Astrocyte of the cerebellum (primary cell): ENCODE measurements around the gene DENR.
"Not testable (repeated sequence)": the region's sequence is repeated elsewhere in the genome, so short reads cannot be mapped to it uniquely, and the experiment has no call there.

Experiments used
- DNase-seq: peaks from one replicate; pipeline ENCODE4 v3.0.0-alpha.2; 2011; ENCODE audit warnings: low read depth
- H3K4me3 ChIP-seq: 2 replicates; pipeline ENCODE4 v1.5.1; 2011; ENCODE audit warnings: mild to moderate bottlenecking, low read depth, low read length, moderate library complexity
- in situ Hi-C: cut with HindIII; loops from 2 replicates; pipeline ENCODE4 v1.10.0; 2017; ENCODE audit warnings: low sequenced_read_pairs
- TF ChIP-seq, protein P1 (sequence below): IDR thresholded peaks from 2 replicates; pipeline ENCODE4 v1.5.1; 2012; ENCODE audit warnings: low read length, low read depth, moderate library complexity, mild to moderate bottlenecking; ENCODE audit errors: missing control alignments

DENR gene

DNA sequence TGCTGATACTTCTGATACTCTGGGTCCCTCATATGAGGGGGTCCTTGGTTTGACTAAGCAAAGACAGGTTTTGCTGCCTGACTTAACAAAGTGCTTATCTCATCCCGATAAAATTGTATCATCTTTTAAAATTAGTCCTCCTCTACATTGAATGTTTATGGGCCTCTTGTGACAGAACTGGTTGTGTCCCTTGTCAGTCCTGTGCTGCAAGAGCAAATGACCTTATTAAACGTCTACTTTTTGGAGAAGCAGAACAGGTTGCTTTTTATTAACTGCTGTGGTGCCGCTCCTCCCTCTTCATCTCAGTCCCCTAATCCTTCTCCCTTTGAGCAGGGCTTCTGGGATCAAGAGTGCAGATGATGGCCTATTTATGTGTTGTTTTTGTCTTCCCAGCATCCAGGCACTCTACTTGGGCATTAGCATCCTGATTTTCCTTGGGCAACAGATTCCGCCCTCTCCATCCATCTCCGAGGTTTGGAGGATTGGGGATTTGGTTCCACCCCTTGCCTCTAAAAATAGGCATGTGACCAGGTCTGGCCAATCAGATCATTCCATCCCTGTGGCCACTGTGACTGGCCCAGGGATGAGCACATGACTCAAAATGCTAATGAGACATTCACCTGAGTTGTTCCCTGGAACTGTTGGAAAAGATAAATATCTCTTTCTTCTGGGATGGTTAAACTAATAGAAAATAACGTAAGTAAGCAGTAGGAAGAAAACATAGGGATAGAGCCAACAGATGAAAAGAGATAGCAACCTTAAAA, 2.9 kb upstream of the DENR start:
- no peak overlapping the region for H3K4me3 ChIP-seq
- TF ChIP-seq, protein P1, sequence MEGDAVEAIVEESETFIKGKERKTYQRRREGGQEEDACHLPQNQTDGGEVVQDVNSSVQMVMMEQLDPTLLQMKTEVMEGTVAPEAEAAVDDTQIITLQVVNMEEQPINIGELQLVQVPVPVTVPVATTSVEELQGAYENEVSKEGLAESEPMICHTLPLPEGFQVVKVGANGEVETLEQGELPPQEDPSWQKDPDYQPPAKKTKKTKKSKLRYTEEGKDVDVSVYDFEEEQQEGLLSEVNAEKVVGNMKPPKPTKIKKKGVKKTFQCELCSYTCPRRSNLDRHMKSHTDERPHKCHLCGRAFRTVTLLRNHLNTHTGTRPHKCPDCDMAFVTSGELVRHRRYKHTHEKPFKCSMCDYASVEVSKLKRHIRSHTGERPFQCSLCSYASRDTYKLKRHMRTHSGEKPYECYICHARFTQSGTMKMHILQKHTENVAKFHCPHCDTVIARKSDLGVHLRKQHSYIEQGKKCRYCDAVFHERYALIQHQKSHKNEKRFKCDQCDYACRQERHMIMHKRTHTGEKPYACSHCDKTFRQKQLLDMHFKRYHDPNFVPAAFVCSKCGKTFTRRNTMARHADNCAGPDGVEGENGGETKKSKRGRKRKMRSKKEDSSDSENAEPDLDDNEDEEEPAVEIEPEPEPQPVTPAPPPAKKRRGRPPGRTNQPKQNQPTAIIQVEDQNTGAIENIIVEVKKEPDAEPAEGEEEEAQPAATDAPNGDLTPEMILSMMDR, result no peak
- in situ Hi-C loops, result no loop called here
- no peak for DNase-seq

GRCh38 chr12:122750781-122751515, 1.7 kb upstream of the DENR start:
- DNase-seq, H3K4me3 ChIP-seq, in situ Hi-C loops: not testable (repeated sequence)

DNA sequence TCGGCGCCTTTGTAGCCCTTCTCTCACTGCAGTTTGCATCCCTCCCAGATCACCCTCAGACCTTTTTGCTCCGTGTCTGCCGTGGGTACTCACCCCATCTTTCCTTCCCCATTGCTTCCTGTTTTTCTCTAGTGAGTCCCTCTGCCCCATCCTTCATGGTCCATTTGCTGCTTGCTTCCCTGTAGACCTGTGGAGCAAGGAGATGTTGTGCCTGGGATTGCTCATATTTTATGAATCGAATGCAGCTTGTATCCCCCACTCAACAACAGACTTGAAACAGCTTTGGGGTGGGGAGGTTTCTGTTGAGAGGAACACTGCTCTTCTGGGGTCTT, 661 bp downstream of the DENR start:
- in situ Hi-C loops, result no loop called here
- TF ChIP-seq, protein P1, result no peak
- peak overlapping the region; percentile 96 for H3K4me3 ChIP-seq
- DNase-seq, result no peak

DNA sequence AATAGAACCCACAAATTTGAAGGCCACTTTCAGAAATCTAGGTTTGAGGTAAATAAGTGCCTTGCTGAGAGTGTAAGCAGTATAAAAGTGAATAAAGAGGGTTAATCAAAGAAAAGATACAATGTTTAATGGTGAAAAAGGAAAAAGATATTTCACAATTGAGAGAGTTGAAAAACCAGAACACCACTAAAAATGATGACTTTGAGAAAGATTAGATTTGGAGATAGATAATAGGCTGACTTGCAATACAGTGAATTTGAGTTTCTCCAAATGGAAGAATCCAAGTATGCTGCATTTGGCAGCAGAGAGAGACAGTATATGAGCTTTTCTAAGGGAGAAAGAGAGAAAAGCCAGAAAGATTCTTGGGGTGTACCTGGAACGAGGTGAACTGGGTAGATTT, 2.2 kb downstream of the DENR start:
- in situ Hi-C loops, result no loop called here
- DNase-seq, result no peak
- H3K4me3 ChIP-seq, result no peak overlapping the region
- TF ChIP-seq, protein P1, result no peak

DNA sequence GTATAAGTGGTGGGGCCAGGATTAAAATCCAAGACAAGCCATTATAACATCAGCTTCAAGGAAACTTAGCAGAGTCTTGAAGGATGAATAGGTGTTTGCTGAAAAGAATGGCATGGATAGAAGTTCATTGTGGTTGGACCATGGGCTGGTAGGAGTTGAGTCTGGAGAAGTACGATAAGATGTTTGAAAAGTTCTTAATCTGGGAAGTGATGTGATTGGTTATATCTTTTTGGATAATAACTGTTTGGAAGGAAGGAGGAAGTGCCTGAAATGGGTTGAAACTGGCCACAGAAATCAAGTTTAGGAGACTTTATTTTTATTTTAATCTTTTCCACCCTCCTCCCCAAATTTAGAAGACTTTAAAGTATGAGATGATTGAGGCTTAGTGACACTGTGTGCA, 4.9 kb downstream of the DENR start:
- TF ChIP-seq, protein P1, result no peak
- no peak for DNase-seq
- no peak overlapping the region for H3K4me3 ChIP-seq
- in situ Hi-C loops, result no loop called here

- H3K4me3 ChIP-seq, result no peak overlapping the region
- TF ChIP-seq, protein P1, result no peak
- no peak for DNase-seq
- in situ Hi-C loops, result no loop called here
These were observed 32.9 kb downstream of the DENR start for GRCh38 chr12:122785503-122785902.

DNA sequence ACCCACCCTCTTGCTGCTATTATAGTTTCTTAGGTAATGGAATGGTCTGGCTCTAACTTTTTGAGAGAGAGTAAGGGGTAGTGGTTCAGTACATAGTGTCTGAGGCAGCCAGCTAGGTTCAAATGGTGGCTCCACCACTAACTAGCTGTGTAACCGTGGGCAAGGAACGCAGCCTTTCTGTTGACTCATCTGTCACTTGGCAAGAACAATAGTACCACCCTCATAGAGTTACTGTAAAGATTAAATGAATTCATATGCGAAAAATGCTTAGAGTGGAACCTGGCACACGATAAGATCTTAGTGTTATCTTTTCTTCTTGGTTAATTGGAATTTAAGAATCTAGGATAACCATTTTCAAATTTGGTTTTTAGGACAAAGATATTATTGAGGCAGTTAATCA, 35.8 kb downstream of the DENR start:
- in situ Hi-C loops, result no loop called here

More for the DNA sequence above, 35.8 kb downstream of the DENR start:
- H3K4me3 ChIP-seq, result no peak overlapping the region
- peak; percentile 12 for DNase-seq
- TF ChIP-seq, protein P1, result no peak
